Liver (tissue), 9 donors: ENCODE data around the gene SLIT3. TPM values are rescaled to one million over a fixed set of nuclear protein-coding genes. Genes with fewer than 3 reads are reported as not detected.

Experiments
- DNase-seq: peaks from one replicate; pipeline ENCODE4 v3.0.0-alpha.2; 2017; ENCODE audit warnings: low spot score
- H3K27ac ChIP-seq, 2 donors: one replicate each; pipeline ENCODE4 v1.7.0; 2013; ENCODE audit warnings: inconsistent platforms in 2 of 2, low read length in 2 of 2, control low read depth in 1 of 2, low read depth in 1 of 2, mild to moderate bottlenecking in 1 of 2
- H3K27me3 ChIP-seq, 4 donors: one replicate each; pipeline versions ENCODE4 v1.6.1 to v1.7.0; 2013; ENCODE audit warnings: low read length in 3 of 4, inconsistent platforms in 1 of 4, mild to moderate bottlenecking in 1 of 4, moderate library complexity in 1 of 4; ENCODE audit not compliant: control insufficient read depth in 4 of 4, insufficient read depth in 4 of 4
- H3K36me3 ChIP-seq, 4 donors: one replicate each; pipeline versions ENCODE4 v1.6.1 to v1.7.0; 2013; ENCODE audit warnings: low read length in 3 of 4, mild to moderate bottlenecking in 3 of 4, low read depth in 1 of 4, moderate library complexity in 1 of 4; ENCODE audit not compliant: control insufficient read depth in 4 of 4, insufficient read depth in 3 of 4
- H3K4me1 ChIP-seq, 4 donors: one replicate each; pipeline versions ENCODE4 v1.6.1 to v1.7.0; 2013; ENCODE audit warnings: low read length in 3 of 4, mild to moderate bottlenecking in 3 of 4, moderate library complexity in 1 of 4; ENCODE audit not compliant: control insufficient read depth in 4 of 4, insufficient read depth in 4 of 4
- H3K4me3 ChIP-seq, 3 donors: one replicate each; pipeline versions ENCODE4 v1.6.1 to v1.7.0; 2013; ENCODE audit warnings: low read length in 3 of 3, control low read depth in 1 of 3, low read depth in 1 of 3, mild to moderate bottlenecking in 1 of 3
- H3K9ac ChIP-seq, 2 donors: one replicate each; pipeline ENCODE4 v1.7.0; 2013; ENCODE audit warnings: low read length in 2 of 2, mild to moderate bottlenecking in 2 of 2, moderate library complexity in 2 of 2, control low read depth in 1 of 2, low read depth in 1 of 2
- H3K9me3 ChIP-seq, 4 donors: one replicate each; pipeline versions ENCODE4 v1.6.1 to v1.7.0; 2013; ENCODE audit warnings: low read length in 3 of 4; ENCODE audit not compliant: control insufficient read depth in 4 of 4
- ATF3 ChIP-seq: IDR thresholded peaks from 2 replicates; pipeline ENCODE4 v1.6.1; 2016; ENCODE audit warnings: antibody characterized with exemption
- EGR1 ChIP-seq, 2 donors: IDR thresholded peaks; 2 replicates each; pipeline ENCODE4 v1.6.1; 2016 to 2018; ENCODE audit warnings: antibody characterized with exemption in 2 of 2, low read depth in 2 of 2
- FOXA2 ChIP-seq: IDR thresholded peaks from 2 replicates; pipeline ENCODE4 v1.6.1; 2016; ENCODE audit warnings: antibody characterized with exemption
- GABPA ChIP-seq, 2 donors: IDR thresholded peaks in 1 of 2; conservative IDR thresholded peaks in 1 of 2; 2 replicates each; pipeline ENCODE4 v1.6.1; 2016; ENCODE audit warnings: antibody characterized with exemption in 2 of 2, mild to moderate bottlenecking in 1 of 2, moderate library complexity in 1 of 2
- HNF4A ChIP-seq, 2 donors: conservative IDR thresholded peaks; 2 replicates each; pipeline ENCODE4 v1.6.1; 2016; ENCODE audit warnings: antibody characterized with exemption in 2 of 2, mild to moderate bottlenecking in 2 of 2
- HNF4G ChIP-seq: IDR thresholded peaks from 2 replicates; pipeline ENCODE4 v1.6.1; 2016; ENCODE audit warnings: antibody characterized with exemption
- JUND ChIP-seq, 2 donors: IDR thresholded peaks; 2 replicates each; pipeline ENCODE4 v1.6.1; 2016; ENCODE audit warnings: antibody characterized with exemption in 2 of 2
- MAX ChIP-seq: IDR thresholded peaks from 2 replicates; pipeline ENCODE4 v1.6.1; 2016; ENCODE audit warnings: antibody characterized with exemption
- NR2F2 ChIP-seq: IDR thresholded peaks from 2 replicates; pipeline ENCODE4 v1.6.1; 2016; ENCODE audit warnings: antibody characterized with exemption
- RAD21 ChIP-seq, 2 donors: IDR thresholded peaks; 2 replicates each; pipeline ENCODE4 v1.6.1; 2016; ENCODE audit warnings: antibody characterized with exemption in 2 of 2, mild to moderate bottlenecking in 2 of 2
- REST ChIP-seq: IDR thresholded peaks from 2 replicates; pipeline ENCODE4 v1.6.1; 2016; ENCODE audit warnings: antibody characterized with exemption, mild to moderate bottlenecking
- RXRA ChIP-seq, 2 donors: IDR thresholded peaks; 2 replicates each; pipeline ENCODE4 v1.6.1; 2017 to 2018; ENCODE audit warnings: antibody characterized with exemption in 2 of 2, mild to moderate bottlenecking in 1 of 2
- TAF1 ChIP-seq: conservative IDR thresholded peaks from 2 replicates; pipeline ENCODE4 v1.6.1; 2016; ENCODE audit warnings: antibody characterized with exemption, mild to moderate bottlenecking
- YY1 ChIP-seq: IDR thresholded peaks from 2 replicates; pipeline ENCODE4 v1.6.1; 2016; ENCODE audit warnings: antibody characterized with exemption, mild to moderate bottlenecking
- ZBTB33 ChIP-seq: IDR thresholded peaks from 2 replicates; pipeline ENCODE4 v1.6.1; 2016; ENCODE audit warnings: antibody characterized with exemption
- WGBS: extraction: QIAGEN DNeasy Blood & Tissue Kit; methylation state at CpG from one replicate; pipeline ENCODE4 v1.1.7; 2013; 5-methylcytosine and 5-hydroxymethylcytosine counted together
- polyA plus RNA-seq, 2 donors: library from polyadenylated mRNA; stranded (reverse) in 1 of 2; unstranded in 1 of 2; fragments of 200-250 nt in 1 of 2; fragments of >200 nt in 1 of 2; fragmentation: Nextera tagmentation in 1 of 2; extraction: Ambion mirVana in 1 of 2; gene quantifications; one replicate each; pipeline versions ENCODE4 v1.2.1 to v1.2.3, GENCODE V29; 2013 to 2015
- total RNA-seq, 2 donors: library from RNA; depleted of rRNA; stranded (reverse); fragments of >200 nt; gene quantifications; one replicate each; pipeline ENCODE4 v1.2.3, GENCODE V29; 2014
- donor health status: healthy.
- donor health status: healthy.
- donor health status: healthy.
- donor health status: healthy.
- donor health status: healthy.

Gene SLIT3
- total and polyA plus RNA-seq, 4 donors, result 0.61 to 1.3 (median 0.91) TPM

GRCh38 chr5:168647083-168647482 is 653.9 kb downstream of the SLIT3 start:
- Histone ChIP-seq H3K9me3 (no peaks in the 10 kb centered on the region), H3K27me3 (no peaks in the 10 kb centered on the region), H3K36me3 (no peaks in the 10 kb centered on the region), H3K9ac (no peak overlapping the region), H3K4me1 (no peaks in the 10 kb centered on the region), H3K27ac (no peak overlapping the region), H3K4me3 (no peak overlapping the region)
- peak; percentile 46 to 71 for TF ChIP-seq HNF4A (conservative IDR thresholded peaks at IDR 0.05)
- no peak for TF ChIP-seq ZBTB33
- no peak for TF ChIP-seq GABPA (IDR thresholded peaks at IDR 0.05 in 1 of 2, conservative IDR thresholded peaks at IDR 0.05 in 1 of 2)
- no peak for TF ChIP-seq JUND (IDR thresholded peaks at IDR 0.05)
- TF ChIP-seq HNF4G, result peak; percentile 36
- TF ChIP-seq ATF3, result peak; percentile 80
- no peak for TF ChIP-seq NR2F2
- TF ChIP-seq RAD21 (IDR thresholded peaks at IDR 0.05), result peak in 1 of 2 donors; percentile 10
- peak in 1 of 2 donors; percentile 8 for TF ChIP-seq RXRA (IDR thresholded peaks at IDR 0.05)
- DNase-seq, result no peak

GRCh38 chr5:168646335-168646734 is 654.6 kb downstream of the SLIT3 start:
- Histone ChIP-seq H3K9me3 (no peaks in the 10 kb centered on the region), H3K36me3 (no peaks in the 10 kb centered on the region), H3K9ac (no peak overlapping the region), H3K4me1 (no peaks in the 10 kb centered on the region), H3K27me3 (no peaks in the 10 kb centered on the region), H3K27ac (no peak overlapping the region), H3K4me3 (no peak overlapping the region)
- WGBS, result 90% methylated on average over 5 of the region's 5 CpGs
- no peak for DNase-seq
- TF ChIP-seq NR2F2, result no peak
- TF ChIP-seq ZBTB33, result no peak
- no peak for TF ChIP-seq TAF1
- no peak for TF ChIP-seq JUND (IDR thresholded peaks at IDR 0.05)

- H3K36me3 ChIP-seq, result no peaks in the 10 kb centered on the region
- 91% methylated on average over 3 of the region's 3 CpGs for WGBS
- H3K27me3 ChIP-seq, result no peaks in the 10 kb centered on the region
- TF ChIP-seq RXRA (IDR thresholded peaks at IDR 0.05) (no peak), YY1 (no peak), RAD21 (IDR thresholded peaks at IDR 0.05) (no peak), TAF1 (no peak), FOXA2 (no peak), HNF4G (no peak), ZBTB33 (no peak), REST (no peak), EGR1 (IDR thresholded peaks at IDR 0.05; ENCODE audit: low read depth in 2 of 2) (no peak), NR2F2 (no peak), MAX (no peak), GABPA (IDR thresholded peaks at IDR 0.05 in 1 of 2, conservative IDR thresholded peaks at IDR 0.05 in 1 of 2) (no peak)
Measured at GRCh38 chr5:168645195-168645594, 655.7 kb downstream of the SLIT3 start.

More at GRCh38 chr5:168645195-168645594, 655.7 kb downstream of the SLIT3 start:
- H3K4me3 ChIP-seq, result no peak overlapping the region
- no peaks in the 10 kb centered on the region for H3K4me1 ChIP-seq
- no peaks in the 10 kb centered on the region for H3K9me3 ChIP-seq
- no peak overlapping the region for H3K27ac ChIP-seq
- no peak overlapping the region for H3K9ac ChIP-seq
- DNase-seq, result no peak
